Measurements from ENCODE around the gene RAB12.
A peak's percentile ranks its signal among the peaks of the same experiment; 100 is the strongest.

RAB12 gene

GRCh38 chr18:8658858-8659485 is 49.7 kb downstream of the RAB12 start:
- TF ChIP-seq CTCF (IDR thresholded peaks at IDR 0.05) = no peak
- Histone ChIP-seq H3K4me3 (ENCODE audit: low read depth, low read length) (no peak overlapping the region), H3K36me3 (ENCODE audit: control insufficient read depth, insufficient read depth, low read length) (no peaks in the 10 kb centered on the region), H3K9me3 (ENCODE audit: control insufficient read depth, low read length) (no peaks in the 10 kb centered on the region), H3K27me3 (ENCODE audit: control insufficient read depth, insufficient read depth, low read length) (no peaks in the 10 kb centered on the region), H2AFZ (no peak overlapping the region), H3K79me2 (no peaks in the 10 kb centered on the region), H3K9ac (no peak overlapping the region), H3K27ac (no peak overlapping the region), H3K4me2 (ENCODE audit: low read length) (no peak overlapping the region), H3K4me1 (no peaks in the 10 kb centered on the region)

DNA sequence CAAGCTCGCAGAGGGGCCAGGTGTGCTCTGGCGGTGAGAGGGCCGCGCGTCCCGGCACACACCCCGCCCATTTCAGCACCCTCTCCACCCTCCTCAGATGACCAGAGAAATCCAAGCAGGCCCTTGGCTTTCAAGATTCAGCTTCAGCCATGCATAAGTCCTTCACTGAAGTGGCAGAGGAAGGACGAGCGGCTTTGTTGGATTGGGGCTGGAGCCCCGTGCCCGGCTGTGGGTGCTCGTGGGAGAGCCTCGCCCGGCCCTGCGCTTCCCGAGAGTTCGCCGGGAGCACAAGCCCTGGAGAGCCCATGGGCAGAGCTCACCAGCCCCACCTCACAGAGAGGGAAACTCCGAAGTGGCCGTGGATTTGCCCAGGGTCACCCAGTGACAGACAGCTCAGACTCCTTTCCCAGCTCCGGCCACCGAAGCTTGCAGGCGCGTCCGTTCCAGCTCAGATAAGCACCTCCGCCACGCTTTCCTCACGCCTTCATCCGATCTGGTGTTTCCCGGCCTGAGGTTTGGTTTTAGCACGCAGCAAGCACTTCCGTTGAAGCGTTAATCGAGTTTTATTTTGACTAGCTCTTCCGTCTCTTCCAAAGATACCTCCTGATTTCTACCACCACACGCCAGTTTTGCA is 50.5 kb downstream of the RAB12 start:
- Histone ChIP-seq H3K36me3 (ENCODE audit: control insufficient read depth, insufficient read depth, low read length) (no peaks in the 10 kb centered on the region), H2AFZ (no peak overlapping the region), H3K27me3 (ENCODE audit: control insufficient read depth, insufficient read depth, low read length) (no peaks in the 10 kb centered on the region), H3K9ac (no peak overlapping the region), H3K4me3 (ENCODE audit: low read depth, low read length) (no peak overlapping the region), H3K4me2 (ENCODE audit: low read length) (no peak overlapping the region), H3K9me3 (ENCODE audit: control insufficient read depth, low read length) (no peaks in the 10 kb centered on the region), H3K79me2 (no peaks in the 10 kb centered on the region), H3K27ac (no peak overlapping the region), H3K4me1 (no peaks in the 10 kb centered on the region)
- TF ChIP-seq CTCF (IDR thresholded peaks at IDR 0.05) = no peak

GRCh38 chr18:8660316-8660715 is 51.1 kb downstream of the RAB12 start:
- no peak overlapping the region for H3K4me2 ChIP-seq (ENCODE audit: low read length)
- TF ChIP-seq CTCF (IDR thresholded peaks at IDR 0.05) = no peak
- H3K9me3 ChIP-seq (ENCODE audit: control insufficient read depth, low read length) = no peaks in the 10 kb centered on the region
- H3K36me3 ChIP-seq (ENCODE audit: control insufficient read depth, insufficient read depth, low read length) = no peaks in the 10 kb centered on the region
- no peak overlapping the region for H3K27ac ChIP-seq
- H3K4me3 ChIP-seq (ENCODE audit: low read depth, low read length) = no peak overlapping the region
- H3K27me3 ChIP-seq (ENCODE audit: control insufficient read depth, insufficient read depth, low read length) = no peaks in the 10 kb centered on the region
- H2AFZ ChIP-seq = no peak overlapping the region
- no peak overlapping the region for H3K9ac ChIP-seq
- H3K79me2 ChIP-seq = no peaks in the 10 kb centered on the region
- H3K4me1 ChIP-seq = no peaks in the 10 kb centered on the region

DNA sequence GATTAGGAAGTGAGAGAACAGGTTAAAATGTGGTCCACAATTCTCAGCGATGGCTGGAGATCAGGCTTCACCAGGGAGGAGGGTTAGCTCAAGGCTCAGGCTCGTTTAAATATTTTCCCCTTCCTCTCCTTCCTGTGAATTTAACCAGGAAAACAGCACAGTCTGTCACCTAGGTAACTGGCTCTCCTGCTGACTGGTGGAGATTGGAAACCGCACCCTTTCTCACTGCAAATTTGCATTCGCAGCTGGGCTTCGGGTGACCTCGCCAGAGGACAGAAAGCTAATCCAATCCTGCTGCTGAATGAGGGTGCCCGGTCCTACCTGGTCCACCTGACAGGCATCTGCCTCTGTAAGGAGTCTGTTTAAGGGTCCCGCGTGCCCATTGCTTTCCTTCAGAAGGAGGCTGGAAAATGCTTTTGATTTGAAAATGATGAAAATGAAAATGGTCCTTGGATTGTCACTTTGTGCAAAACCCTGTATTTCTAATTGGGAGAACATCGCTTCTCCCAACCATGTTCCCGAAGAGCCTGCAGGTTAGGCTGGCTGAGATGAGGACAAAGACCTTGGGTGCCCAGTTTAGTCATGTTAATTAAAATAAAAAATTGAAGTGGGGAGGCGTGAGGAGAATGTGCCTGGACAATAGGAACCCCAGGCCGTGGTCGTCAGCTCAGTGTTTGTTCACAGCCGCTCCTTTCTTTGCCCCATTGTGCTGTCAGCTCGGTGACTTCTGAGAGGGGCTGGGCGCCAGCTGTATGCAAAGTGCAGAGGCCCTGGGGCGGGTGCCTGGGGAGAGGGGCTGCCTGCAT is 52.7 kb downstream of the RAB12 start:
- Histone ChIP-seq H3K27me3 (ENCODE audit: control insufficient read depth, insufficient read depth, low read length) (no peaks in the 10 kb centered on the region), H3K9me3 (ENCODE audit: control insufficient read depth, low read length) (no peaks in the 10 kb centered on the region), H3K4me2 (ENCODE audit: low read length) (peak overlapping the region; percentile 20), H3K27ac (no peak overlapping the region), H3K4me1 (no peaks in the 10 kb centered on the region), H2AFZ (peak overlapping the region; percentile 50), H3K4me3 (ENCODE audit: low read depth, low read length) (no peak overlapping the region), H3K79me2 (no peaks in the 10 kb centered on the region), H3K36me3 (ENCODE audit: control insufficient read depth, insufficient read depth, low read length) (no peaks in the 10 kb centered on the region), H3K9ac (no peak overlapping the region)
- no peak for TF ChIP-seq CTCF (IDR thresholded peaks at IDR 0.05)

Data from parathyroid adenoma (tissue), 2 donors.